Panc1 (cell line): ENCODE results near the gene OR2T35.

Source experiments
- TCF7L2 ChIP-seq: IDR thresholded peaks from 2 replicates; pipeline ENCODE4 v1.6.1; 2011; ENCODE audit warnings: mild to moderate bottlenecking, low read depth, low read length, inconsistent platforms
- TF ChIP-seq, protein P1 (sequence below): fragments of 450-650 bp; IDR thresholded peaks from 2 replicates; pipeline ENCODE4 v1.5.1; 2017; ENCODE audit warnings: mild to moderate bottlenecking

DNA sequence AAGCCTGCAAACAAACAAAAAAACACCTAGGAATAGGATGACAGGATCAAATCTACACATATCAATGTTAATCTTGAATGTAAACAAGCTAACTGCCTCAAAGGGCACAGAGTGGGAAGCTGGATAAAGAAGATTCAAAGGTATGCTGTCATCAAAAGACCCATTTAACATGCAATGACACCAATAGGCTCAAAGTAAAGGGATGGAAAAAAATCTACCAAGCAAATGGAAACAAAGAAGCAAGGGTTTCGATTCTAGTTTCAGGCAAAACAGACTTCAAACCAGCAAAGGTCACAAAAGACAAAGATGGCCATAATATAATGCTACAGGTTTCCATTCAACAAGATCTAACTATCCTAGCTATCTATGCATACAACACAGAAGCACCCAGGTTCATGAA, 31.3 kb downstream of the OR2T35 start:
- TF ChIP-seq, protein P1, sequence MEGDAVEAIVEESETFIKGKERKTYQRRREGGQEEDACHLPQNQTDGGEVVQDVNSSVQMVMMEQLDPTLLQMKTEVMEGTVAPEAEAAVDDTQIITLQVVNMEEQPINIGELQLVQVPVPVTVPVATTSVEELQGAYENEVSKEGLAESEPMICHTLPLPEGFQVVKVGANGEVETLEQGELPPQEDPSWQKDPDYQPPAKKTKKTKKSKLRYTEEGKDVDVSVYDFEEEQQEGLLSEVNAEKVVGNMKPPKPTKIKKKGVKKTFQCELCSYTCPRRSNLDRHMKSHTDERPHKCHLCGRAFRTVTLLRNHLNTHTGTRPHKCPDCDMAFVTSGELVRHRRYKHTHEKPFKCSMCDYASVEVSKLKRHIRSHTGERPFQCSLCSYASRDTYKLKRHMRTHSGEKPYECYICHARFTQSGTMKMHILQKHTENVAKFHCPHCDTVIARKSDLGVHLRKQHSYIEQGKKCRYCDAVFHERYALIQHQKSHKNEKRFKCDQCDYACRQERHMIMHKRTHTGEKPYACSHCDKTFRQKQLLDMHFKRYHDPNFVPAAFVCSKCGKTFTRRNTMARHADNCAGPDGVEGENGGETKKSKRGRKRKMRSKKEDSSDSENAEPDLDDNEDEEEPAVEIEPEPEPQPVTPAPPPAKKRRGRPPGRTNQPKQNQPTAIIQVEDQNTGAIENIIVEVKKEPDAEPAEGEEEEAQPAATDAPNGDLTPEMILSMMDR = no peak
- TF ChIP-seq TCF7L2 = no peak
